NCI-H128 (cell line): Measurements from ENCODE around the gene FGF18.

ENCODE experiments used
- DNase-seq: peaks from one replicate; lab custom pipeline; 2025; ENCODE audit not compliant: unreplicated experiment; lab: John Stamatoyannopoulos, UW

FGF18 gene

GRCh38 chr5:171441246-171441791 lies 21.9 kb downstream of the FGF18 start:
- DNase-seq = no peak

- DNase-seq = no peak
These were observed 23.0 kb downstream of the FGF18 start for GRCh38 chr5:171442287-171443042.

GRCh38 chr5:171444582-171444981 lies 25.1 kb downstream of the FGF18 start:
- DNase-seq = no peak

GRCh38 chr5:171445644-171446516 lies 26.4 kb downstream of the FGF18 start:
- no peak for DNase-seq

- DNase-seq = no peak
These were observed 27.8 kb downstream of the FGF18 start for GRCh38 chr5:171447226-171447625.

- DNase-seq = no peak
These were observed 30.0 kb downstream of the FGF18 start for GRCh38 chr5:171449426-171449825.

GRCh38 chr5:171450423-171451331 lies 31.2 kb downstream of the FGF18 start:
- no peak for DNase-seq

GRCh38 chr5:171451421-171451820 lies 32.0 kb downstream of the FGF18 start:
- DNase-seq = no peak

- DNase-seq = no peak
These were observed 33.7 kb downstream of the FGF18 start for GRCh38 chr5:171453056-171453725.

- no peak for DNase-seq
These were observed 34.5 kb downstream of the FGF18 start for GRCh38 chr5:171453988-171454387.

GRCh38 chr5:171454549-171454948 lies 35.1 kb downstream of the FGF18 start:
- DNase-seq = no peak

GRCh38 chr5:171455522-171455921 lies 36.1 kb downstream of the FGF18 start:
- no peak for DNase-seq

GRCh38 chr5:171457208-171457981 lies 37.9 kb downstream of the FGF18 start:
- no peak for DNase-seq

GRCh38 chr5:171459839-171460238 lies 40.4 kb downstream of the FGF18 start:
- no peak for DNase-seq

GRCh38 chr5:171462136-171462927 lies 42.9 kb downstream of the FGF18 start:
- DNase-seq = no peak

GRCh38 chr5:171462928-171463861 lies 43.7 kb downstream of the FGF18 start:
- DNase-seq = no peak

- DNase-seq = no peak
These were observed 44.4 kb downstream of the FGF18 start for GRCh38 chr5:171463862-171464229.

- no peak for DNase-seq
These were observed 45.4 kb downstream of the FGF18 start for GRCh38 chr5:171464829-171465228.
